HepG2 (cell line): ENCODE data around the gene BEST2. TPM values are rescaled to one million over a fixed set of nuclear protein-coding genes. Genes with fewer than 3 reads are reported as not detected.
A peak's percentile ranks its signal among the peaks of the same experiment; 100 is the strongest.

ENCODE experiments used
- ATF7-NPFF ChIP-seq: sonication (generic); formaldehyde crosslinking; IDR thresholded peaks from 2 replicates; pipeline ENCODE4 v1.8.1; 2023; ENCODE audit warnings: mild to moderate bottlenecking, low read depth, missing genetic modification reagents, moderate library complexity
- CBFB ChIP-seq: sonication (generic); formaldehyde crosslinking; IDR thresholded peaks from 2 replicates; pipeline ENCODE4 v1.4.0; 2020; ENCODE audit warnings: missing genetic modification reagents
- CEBPB ChIP-seq: IDR thresholded peaks from 2 replicates; pipeline ENCODE4 v1.6.1; 2011; ENCODE audit warnings: low read depth, low read length, improper control_type of control experiment, borderline replicate concordance
- CHD4 ChIP-seq: fragments of 200-600 bp; sonication (generic); IDR thresholded peaks from 2 replicates; pipeline ENCODE4 v1.7.0; 2017; ENCODE audit warnings: mild to moderate bottlenecking, low read length, borderline replicate concordance
- DZIP1 ChIP-seq: sonication (generic); formaldehyde crosslinking; IDR thresholded peaks from 2 replicates; pipeline ENCODE4 v1.5.0; 2020; ENCODE audit warnings: mild to moderate bottlenecking, missing genetic modification reagents
- FOXO1 ChIP-seq: sonication (generic); formaldehyde crosslinking; IDR thresholded peaks from 2 replicates; pipeline ENCODE4 v1.4.0; 2020; ENCODE audit warnings: missing genetic modification reagents
- GABPB1 ChIP-seq: IDR thresholded peaks from 2 replicates; pipeline ENCODE4 v1.6.1; 2016; ENCODE audit warnings: mild to moderate bottlenecking, missing genetic modification reagents, moderate library complexity, missing compliant biosample characterization
- NFAT5 ChIP-seq: sonication (generic); formaldehyde crosslinking; IDR thresholded peaks from 2 replicates; pipeline ENCODE4 v1.4.0; 2020; ENCODE audit warnings: missing genetic modification reagents
- SNAPC5 ChIP-seq: sonication (generic); formaldehyde crosslinking; IDR thresholded peaks from 2 replicates; pipeline ENCODE4 v1.8.1; 2023; ENCODE audit warnings: mild to moderate bottlenecking, missing genetic modification reagents, borderline replicate concordance
- TBX2 ChIP-seq: sonication (generic); formaldehyde crosslinking; IDR thresholded peaks from 2 replicates; pipeline ENCODE4 v1.5.0; 2020; ENCODE audit warnings: missing genetic modification reagents, mild to moderate bottlenecking, borderline replicate concordance
- TFDP2 ChIP-seq: sonication (generic); formaldehyde crosslinking; IDR thresholded peaks from 2 replicates; pipeline ENCODE4 v1.4.0; 2020; ENCODE audit warnings: missing genetic modification reagents
- USF2 ChIP-seq, 2 experiments: sonication (generic) in 1 of 2; formaldehyde crosslinking in 1 of 2; IDR thresholded peaks; 2 replicates each; pipeline versions ENCODE4 v1.5.1 to v1.6.1; 2011 to 2020; ENCODE audit warnings: borderline replicate concordance in 1 of 2, low read depth in 1 of 2, low read length in 1 of 2, mild to moderate bottlenecking in 1 of 2, missing genetic modification reagents in 1 of 2, moderate library complexity in 1 of 2
- ZNF761 ChIP-seq: sonication (generic); formaldehyde crosslinking; conservative IDR thresholded peaks from 2 replicates; pipeline ENCODE4 v1.4.0; 2020; ENCODE audit warnings: mild to moderate bottlenecking, missing genetic modification reagents
- ZNF776 ChIP-seq: sonication (generic); formaldehyde crosslinking; IDR thresholded peaks from 2 replicates; pipeline ENCODE4 v1.4.0; 2020; ENCODE audit warnings: mild to moderate bottlenecking, missing genetic modification reagents
- polyA plus RNA-seq, 8 experiments: library from polyadenylated mRNA; depleted of rRNA in 3 of 8; stranded (reverse) in 7 of 8; unstranded in 1 of 8; fragments of >200 nt; fragmentation: Illumina TruSeq in 4 of 8; extraction: Trizol in 4 of 8; gene quantifications; 2 replicates each; pipeline versions ENCODE4 v1.2.1 to v1.2.3, GENCODE V29; 2011 to 2016; ENCODE audit warnings: low read depth in 4 of 8, missing spikeins in 1 of 8, mixed read lengths in 1 of 8; ENCODE audit not compliant: insufficient read depth in 1 of 8
- total RNA-seq, 5 experiments: library from RNA; depleted of rRNA; stranded (reverse); fragments of >200 nt; fragmentation: Illumina TruSeq; extraction: Trizol; gene quantifications; 2 replicates each; pipeline ENCODE4 v1.2.3, GENCODE V29; 2016; ENCODE audit warnings: low read depth in 1 of 5

The BEST2 gene
- total and polyA plus RNA-seq, 2 of the 13 experiments (the other 11 are each of a cell fraction or from before 2014, with no cell fraction given), result not detected

- TF ChIP-seq TFDP2 (CRISPR knock-in tag), result peak; percentile 63; the same call in 1 of the 2 replicates
- TF ChIP-seq TBX2 (CRISPR knock-in tag), result peak; percentile 52; the same call in 1 of the 2 replicates
- peak; percentile 78; the same call in 1 of the 2 replicates for TF ChIP-seq CEBPB
- peak; percentile 86 for TF ChIP-seq GABPB1 (CRISPR knock-in tag)
- TF ChIP-seq ZNF761 (CRISPR knock-in tag), result 0 out of 2 replicates have a peak, but pooled peaks have one; percentile 45
- TF ChIP-seq CHD4, result no peak
- TF ChIP-seq SNAPC5 (CRISPR knock-in tag), result no peak
- peak; percentile 75 for TF ChIP-seq ATF7-NPFF (CRISPR knock-in tag)
- TF ChIP-seq NFAT5, result no peak
- 0 out of 2 replicates have a peak, but pooled peaks have one; percentile 74 for TF ChIP-seq DZIP1 (CRISPR knock-in tag)
- TF ChIP-seq CBFB (CRISPR knock-in tag), result no peak
- TF ChIP-seq FOXO1 (CRISPR knock-in tag), result 0 out of 2 replicates have a peak, but pooled peaks have one; percentile 37
- no peak; the same call in 1 of the 2 replicates for TF ChIP-seq ZNF776
- no peak for TF ChIP-seq USF2 (IDR thresholded peaks at IDR 0.05; ENCODE audit: low read depth, low read length)
- TF ChIP-seq USF2 (CRISPR knock-in tag; IDR thresholded peaks at IDR 0.05; ENCODE audit: borderline replicate concordance), result peak; percentile 85; the same call in 1 of the 2 replicates
Observed at GRCh38 chr19:12789904-12790619, 38.5 kb downstream of the BEST2 start (continued).
